Ishikawa (cell line): ENCODE measurements around the gene GPX3.

Source experiments
- CEBPB ChIP-seq: IDR thresholded peaks from 2 replicates; pipeline ENCODE4 v1.6.1; 2012
- EGR1 ChIP-seq: IDR thresholded peaks from 2 replicates; pipeline ENCODE4 v1.6.1; 2012
- EP300 ChIP-seq: IDR thresholded peaks from 2 replicates; pipeline ENCODE4 v1.6.1; 2012; ENCODE audit warnings: borderline replicate concordance
- FOXM1 ChIP-seq: IDR thresholded peaks from 2 replicates; pipeline ENCODE4 v1.6.1; 2012; ENCODE audit warnings: low read depth, borderline replicate concordance
- MAX ChIP-seq: IDR thresholded peaks from 2 replicates; pipeline ENCODE4 v1.6.1; 2012
- NFIC ChIP-seq: IDR thresholded peaks from 2 replicates; pipeline ENCODE4 v1.6.1; 2012
- RAD21 ChIP-seq: IDR thresholded peaks from 2 replicates; pipeline ENCODE4 v1.6.1; 2012; ENCODE audit warnings: low read depth
- REST ChIP-seq: IDR thresholded peaks from 2 replicates; pipeline ENCODE4 v1.6.1; 2012; ENCODE audit warnings: low read depth, mild to moderate bottlenecking
- TAF1 ChIP-seq: IDR thresholded peaks from 2 replicates; pipeline ENCODE4 v1.6.1; 2012; ENCODE audit warnings: low read depth, mild to moderate bottlenecking
- TCF12 ChIP-seq: IDR thresholded peaks from 2 replicates; pipeline ENCODE4 v1.6.1; 2012; ENCODE audit warnings: low read depth
- TEAD4 ChIP-seq: IDR thresholded peaks from 2 replicates; pipeline ENCODE4 v1.6.1; 2012
- USF1 ChIP-seq: IDR thresholded peaks from 2 replicates; pipeline ENCODE4 v1.6.1; 2012
- YY1 ChIP-seq: IDR thresholded peaks from 2 replicates; pipeline ENCODE4 v1.6.1; 2012; ENCODE audit warnings: low read depth
- ZBTB7A ChIP-seq: IDR thresholded peaks from 2 replicates; pipeline ENCODE4 v1.6.1; 2012; ENCODE audit warnings: low read depth

The GPX3 gene

GRCh38 chr5:151070449-151070848 lies 50.1 kb downstream of the GPX3 start:
- TF ChIP-seq TEAD4 = no peak
- TF ChIP-seq CEBPB = no peak
- no peak for TF ChIP-seq ZBTB7A
- no peak for TF ChIP-seq USF1
- TF ChIP-seq FOXM1 = no peak
- no peak for TF ChIP-seq REST
- no peak for TF ChIP-seq TAF1
- TF ChIP-seq MAX = no peak
- TF ChIP-seq EGR1 = no peak
- no peak for TF ChIP-seq EP300
- no peak for TF ChIP-seq YY1
- no peak for TF ChIP-seq RAD21
- no peak for TF ChIP-seq TCF12

GRCh38 chr5:151071021-151071420 lies 50.6 kb downstream of the GPX3 start:
- TF ChIP-seq TCF12 (no peak), MAX (no peak), ZBTB7A (no peak), USF1 (no peak), EP300 (no peak), RAD21 (no peak), TEAD4 (no peak), REST (no peak), EGR1 (no peak), NFIC (no peak), FOXM1 (no peak), CEBPB (no peak), TAF1 (no peak)

GRCh38 chr5:151071848-151072629 lies 51.6 kb downstream of the GPX3 start:
- no peak for TF ChIP-seq YY1

GRCh38 chr5:151072630-151073025 lies 52.2 kb downstream of the GPX3 start:
- no peak for TF ChIP-seq REST
- no peak for TF ChIP-seq TCF12

GRCh38 chr5:151073280-151073679 lies 52.9 kb downstream of the GPX3 start:
- TF ChIP-seq TCF12 (no peak), CEBPB (no peak), TAF1 (no peak), NFIC (no peak), YY1 (no peak), TEAD4 (no peak), MAX (no peak), REST (no peak), EGR1 (no peak)
